Mesendoderm (in vitro differentiated cells): ENCODE results near the gene CC2D2B.
"Not testable (repeated sequence)": the region's sequence is repeated elsewhere in the genome, so short reads cannot be mapped to it uniquely, and the experiment has no call there.

ENCODE experiments used
- DNase-seq: peaks from one replicate; pipeline ENCODE4 v3.0.0; 2013
- H2AK5ac ChIP-seq: 2 replicates; pipeline ENCODE4 v1.6.1; 2013; ENCODE audit warnings: low read length, inconsistent platforms
- H2BK120ac ChIP-seq: 2 replicates; pipeline ENCODE4 v1.6.1; 2013; ENCODE audit warnings: low read depth, mild to moderate bottlenecking, low read length, moderate library complexity, mixed read lengths
- H2BK15ac ChIP-seq: replicated peaks from 2 replicates; pipeline ENCODE4 v1.6.1; 2013; ENCODE audit warnings: low read depth, mild to moderate bottlenecking, moderate library complexity
- H2BK5ac ChIP-seq: 2 replicates; pipeline ENCODE4 v1.6.1; 2013; ENCODE audit warnings: low read length, inconsistent platforms
- H3K18ac ChIP-seq: 2 replicates; pipeline ENCODE4 v1.6.1; 2013; ENCODE audit warnings: mild to moderate bottlenecking, low read length, mixed read lengths
- H3K23ac ChIP-seq: one replicate; pipeline ENCODE4 v1.6.1; 2013; ENCODE audit warnings: low read length
- H3K27ac ChIP-seq: 2 replicates; pipeline ENCODE4 v1.5.1; 2013; ENCODE audit warnings: low read depth, mild to moderate bottlenecking, inconsistent platforms, low read length, moderate library complexity
- H3K27me3 ChIP-seq: 2 replicates; pipeline ENCODE4 v1.6.1; 2013; ENCODE audit warnings: low read length, control low read depth, mild to moderate bottlenecking, inconsistent platforms; ENCODE audit not compliant: insufficient read depth, poor library complexity
- H3K36me3 ChIP-seq: 2 replicates; pipeline ENCODE4 v1.6.1; 2013; ENCODE audit warnings: low read length, inconsistent platforms; ENCODE audit not compliant: control insufficient read depth, insufficient read depth
- H3K4ac ChIP-seq: one replicate; pipeline ENCODE4 v1.6.1; 2013; ENCODE audit warnings: low read depth, mild to moderate bottlenecking, low read length, moderate library complexity
- H3K4me1 ChIP-seq: 2 replicates; pipeline ENCODE4 v1.6.1; 2013; ENCODE audit warnings: low read depth, low read length, inconsistent platforms; ENCODE audit not compliant: control insufficient read depth
- H3K4me2 ChIP-seq: 2 replicates; pipeline ENCODE4 v1.6.1; 2013; ENCODE audit warnings: low read length
- H3K4me3 ChIP-seq: 2 replicates; pipeline ENCODE4 v1.5.1; 2013; ENCODE audit warnings: mild to moderate bottlenecking, low read length
- H3K56ac ChIP-seq: one replicate; pipeline ENCODE4 v1.6.1; 2013; ENCODE audit warnings: low read length
- H3K79me1 ChIP-seq: 2 replicates; pipeline ENCODE4 v1.6.1; 2013; ENCODE audit warnings: low read length, inconsistent platforms
- H3K79me2 ChIP-seq: 2 replicates; pipeline ENCODE4 v1.6.1; 2013; ENCODE audit warnings: mild to moderate bottlenecking, low read length; ENCODE audit not compliant: control insufficient read depth, insufficient read depth
- H3K9ac ChIP-seq: 2 replicates; pipeline ENCODE4 v1.6.1; 2013; ENCODE audit warnings: low read length, inconsistent platforms
- H4K5ac ChIP-seq: one replicate; pipeline ENCODE4 v1.6.1; 2013; ENCODE audit warnings: low read length
- H4K8ac ChIP-seq: one replicate; pipeline ENCODE4 v1.6.1; 2013; ENCODE audit warnings: low read depth, mild to moderate bottlenecking, control low read depth, low read length, moderate library complexity
- WGBS: extraction: QIAGEN DNeasy Blood & Tissue Kit; methylation state at CpG from one replicate; pipeline ENCODE4 v1.1.7; 2013; ENCODE audit warnings: low lambda C conversion rate, missing lambda C conversion rate; ENCODE audit not compliant: insufficient coverage; ENCODE audit errors: extremely low coverage; 5-methylcytosine and 5-hydroxymethylcytosine counted together

Gene CC2D2B

DNA sequence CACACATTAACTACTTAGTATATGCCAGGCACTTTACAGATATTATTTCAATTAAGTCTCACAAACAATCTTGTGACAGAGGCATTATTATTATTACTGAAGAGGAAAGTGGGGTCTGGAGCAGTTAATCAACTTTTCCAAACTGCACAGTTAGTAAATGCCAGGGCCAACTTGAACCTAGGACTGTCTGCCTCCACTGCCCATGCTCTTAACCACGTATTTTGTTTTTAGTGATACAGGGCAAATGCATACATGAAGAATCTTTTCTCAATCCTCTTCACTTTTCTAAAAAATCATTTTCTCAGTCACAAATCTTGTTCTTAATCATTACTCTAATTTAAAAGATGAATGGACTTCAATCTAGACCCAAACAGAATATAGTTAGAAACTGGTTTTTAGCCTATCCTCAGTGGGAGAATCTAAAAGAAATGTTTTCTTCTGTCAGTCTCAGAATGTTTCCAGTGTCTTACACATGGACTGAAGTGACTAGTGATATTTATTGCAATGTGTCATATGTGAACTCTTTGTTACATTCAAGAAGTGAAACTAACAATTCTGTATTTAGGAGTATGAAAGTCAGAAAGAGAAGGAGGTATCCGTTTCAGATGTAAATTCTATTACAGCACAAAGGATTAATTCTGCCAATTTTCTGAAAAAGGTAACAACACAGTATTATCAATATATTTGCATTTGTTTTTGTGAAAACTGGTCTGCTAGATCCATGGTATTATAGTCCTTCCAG, 80.1 kb downstream of the CC2D2B start:
- H3K18ac ChIP-seq = no peak overlapping the region
- no peak overlapping the region for H3K4me2 ChIP-seq
- H3K4me1 ChIP-seq = no peaks in the 10 kb centered on the region
- H3K4me3 ChIP-seq = no peak overlapping the region
- H4K5ac ChIP-seq = no peak overlapping the region
- no CpG with 5 or more reads among the region's 2 CpGs for WGBS
- H3K9ac ChIP-seq = no peak overlapping the region
- H2BK15ac ChIP-seq = no peak overlapping the region
- no peaks in the 10 kb centered on the region for H3K79me2 ChIP-seq
- H2AK5ac ChIP-seq = no peak overlapping the region
- H2BK120ac ChIP-seq = no peak overlapping the region
- no peak overlapping the region for H3K23ac ChIP-seq
- no peaks in the 10 kb centered on the region for H3K27me3 ChIP-seq
- H3K36me3 ChIP-seq = no peaks in the 10 kb centered on the region
- no peak overlapping the region for H2BK5ac ChIP-seq
- H3K27ac ChIP-seq = no peak overlapping the region
- H3K79me1 ChIP-seq = no peaks in the 10 kb centered on the region
- H3K56ac ChIP-seq = no peak overlapping the region
- H3K4ac ChIP-seq = no peak overlapping the region
- H4K8ac ChIP-seq = no peak overlapping the region
- DNase-seq = no peak

GRCh38 chr10:95988702-95989101, 80.9 kb downstream of the CC2D2B start:
- H2AK5ac ChIP-seq = no peak overlapping the region
- DNase-seq = no peak
- no peak overlapping the region for H3K4me2 ChIP-seq

GRCh38 chr10:95994376-95994775, 86.6 kb downstream of the CC2D2B start:
- not testable (repeated sequence) for H3K23ac ChIP-seq, H2BK5ac ChIP-seq, DNase-seq, H3K4me3 ChIP-seq, H3K9ac ChIP-seq, H3K56ac ChIP-seq, H4K5ac ChIP-seq, H3K4me1 ChIP-seq, H3K27me3 ChIP-seq, H3K18ac ChIP-seq, H3K4ac ChIP-seq, H2BK15ac ChIP-seq, H2BK120ac ChIP-seq, H3K4me2 ChIP-seq, H3K79me1 ChIP-seq, H3K27ac ChIP-seq, H3K36me3 ChIP-seq, H2AK5ac ChIP-seq, H3K79me2 ChIP-seq, H4K8ac ChIP-seq
- WGBS = no CpG with 5 or more reads among the region's 11 CpGs

More at GRCh38 chr10:95988702-95989101, 80.9 kb downstream of the CC2D2B start:
- H3K18ac ChIP-seq = no peak overlapping the region
- no peaks in the 10 kb centered on the region for H3K36me3 ChIP-seq
- H3K79me1 ChIP-seq = no peaks in the 10 kb centered on the region
- H3K4ac ChIP-seq = no peak overlapping the region
- H3K27ac ChIP-seq = no peak overlapping the region
- H3K23ac ChIP-seq = no peak overlapping the region
- H2BK120ac ChIP-seq = no peak overlapping the region
- WGBS = no CpG with 5 or more reads among the region's 3 CpGs
- no peaks in the 10 kb centered on the region for H3K4me1 ChIP-seq
- no peak overlapping the region for H3K4me3 ChIP-seq
- no peak overlapping the region for H4K8ac ChIP-seq
- no peaks in the 10 kb centered on the region for H3K79me2 ChIP-seq
- H3K27me3 ChIP-seq = no peaks in the 10 kb centered on the region
- no peak overlapping the region for H3K9ac ChIP-seq
- H2BK15ac ChIP-seq = no peak overlapping the region
- no peak overlapping the region for H2BK5ac ChIP-seq
- H3K56ac ChIP-seq = no peak overlapping the region
- no peak overlapping the region for H4K5ac ChIP-seq

DNA sequence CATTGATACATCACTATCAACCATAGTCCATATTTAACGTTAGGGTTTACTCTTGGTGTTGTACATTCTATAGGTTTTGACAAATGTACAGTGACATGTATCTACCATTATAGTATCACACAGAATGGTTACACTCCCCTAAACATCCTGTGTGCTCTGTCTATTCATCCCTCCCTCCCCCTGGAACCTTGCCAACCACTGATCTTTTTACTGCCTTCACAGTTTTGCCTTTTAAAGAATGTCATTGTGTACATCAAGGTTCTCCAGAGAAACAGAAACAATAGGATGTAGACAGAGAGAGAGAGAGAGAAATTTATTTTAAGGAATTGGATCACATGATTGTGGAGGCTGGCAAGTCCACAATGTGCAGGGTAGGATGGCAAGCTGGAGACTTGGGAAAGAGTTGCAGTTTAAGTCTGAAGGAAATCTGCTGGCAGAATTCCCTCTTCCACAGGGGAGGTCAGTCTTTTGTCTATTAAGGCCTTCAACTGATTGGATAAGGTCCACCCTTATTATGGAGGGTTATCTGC, 90.5 kb downstream of the CC2D2B start:
- no peak overlapping the region for H4K8ac ChIP-seq
- no peak overlapping the region for H3K4me2 ChIP-seq
- H2AK5ac ChIP-seq = no peak overlapping the region
- H3K4ac ChIP-seq = no peak overlapping the region
- H3K18ac ChIP-seq = no peak overlapping the region
- no peaks in the 10 kb centered on the region for H3K79me2 ChIP-seq
- H3K27ac ChIP-seq = no peak overlapping the region
- no peak overlapping the region for H2BK5ac ChIP-seq
- no peaks in the 10 kb centered on the region for H3K27me3 ChIP-seq
- no peaks in the 10 kb centered on the region for H3K79me1 ChIP-seq
- no peak overlapping the region for H2BK15ac ChIP-seq
- no peaks in the 10 kb centered on the region for H3K36me3 ChIP-seq
- WGBS = no CpG with 5 or more reads among the region's 1 CpG
- no peak overlapping the region for H3K56ac ChIP-seq
- no peak overlapping the region for H4K5ac ChIP-seq
- H3K9ac ChIP-seq = no peak overlapping the region
- H3K4me3 ChIP-seq = no peak overlapping the region
- no peak for DNase-seq
- H3K4me1 ChIP-seq = no peaks in the 10 kb centered on the region
- no peak overlapping the region for H2BK120ac ChIP-seq
- H3K23ac ChIP-seq = no peak overlapping the region

DNA sequence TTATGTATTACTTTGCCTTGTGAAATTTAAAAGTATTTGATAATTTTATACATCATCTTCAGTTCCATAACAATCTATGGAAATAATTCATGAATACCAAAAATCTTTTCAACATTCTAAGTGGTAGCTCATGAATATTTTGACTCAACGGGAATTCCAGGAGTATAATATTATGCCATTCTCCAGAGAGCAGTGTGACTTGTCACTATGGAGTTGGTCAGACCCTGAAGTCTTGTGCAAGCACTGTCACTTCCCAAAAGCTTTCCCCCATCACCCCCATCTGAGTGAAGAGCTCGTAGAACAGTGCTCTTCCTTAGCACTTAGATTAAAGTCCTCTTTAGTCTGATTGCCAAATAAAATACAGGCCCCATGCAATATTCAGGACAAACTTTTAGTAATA, 106.2 kb downstream of the CC2D2B start:
- Histone ChIP-seq H3K4me2 (no peak overlapping the region), H3K27me3 (no peaks in the 10 kb centered on the region), H3K4me3 (no peak overlapping the region), H3K27ac (no peak overlapping the region), H2BK5ac (no peak overlapping the region), H3K36me3 (no peaks in the 10 kb centered on the region), H3K4ac (no peak overlapping the region), H2AK5ac (no peak overlapping the region), H3K79me2 (no peaks in the 10 kb centered on the region), H3K56ac (no peak overlapping the region), H3K18ac (no peak overlapping the region), H4K8ac (no peak overlapping the region), H2BK15ac (no peak overlapping the region), H2BK120ac (no peak overlapping the region), H4K5ac (no peak overlapping the region), H3K79me1 (no peaks in the 10 kb centered on the region), H3K4me1 (no peaks in the 10 kb centered on the region), H3K9ac (no peak overlapping the region), H3K23ac (no peak overlapping the region)
- whole genome bisulfite sequencing = no CpG with 5 or more reads among the region's 2 CpGs
- DNase-seq = no peak
